Lung (tissue), 12 donors: ENCODE results near the gene LRRC52. TPM values are rescaled to one million over a fixed set of nuclear protein-coding genes. Genes with fewer than 3 reads are reported as not detected.

ENCODE experiments used
- ATAC-seq: fragments of 200-7000 bp; cut with Tn5 transposase; one replicate; pipeline ENCODE4 v1.9.1; 2020; ENCODE audit warnings: moderate number of reproducible peaks; ENCODE audit not compliant: insufficient read depth, low FRiP score
- DNase-seq, 3 donors: peaks; one replicate each; pipeline ENCODE4 v3.0.0-alpha.2; 2013 to 2017
- H3K27ac ChIP-seq, 2 donors: one replicate each; pipeline ENCODE4 v1.5.1; 2013; ENCODE audit warnings: mild to moderate bottlenecking in 2 of 2, moderate library complexity in 2 of 2, control low read depth in 1 of 2, inconsistent platforms in 1 of 2, low read depth in 1 of 2, low read length in 1 of 2
- H3K27me3 ChIP-seq, 3 donors: one replicate each; pipeline ENCODE4 v1.5.1; 2013; ENCODE audit warnings: low read length in 2 of 3; ENCODE audit not compliant: control insufficient read depth in 3 of 3, insufficient read depth in 3 of 3
- H3K36me3 ChIP-seq, 4 donors: one replicate each; pipeline ENCODE4 v1.5.1; 2013; ENCODE audit warnings: low read length in 4 of 4, mild to moderate bottlenecking in 1 of 4, moderate library complexity in 1 of 4; ENCODE audit not compliant: control insufficient read depth in 4 of 4, insufficient read depth in 4 of 4
- H3K4me1 ChIP-seq, 5 donors: one replicate each; pipeline ENCODE4 v1.5.1; 2013; ENCODE audit warnings: low read length in 5 of 5, mild to moderate bottlenecking in 2 of 5, moderate library complexity in 1 of 5; ENCODE audit not compliant: control insufficient read depth in 5 of 5, insufficient read depth in 5 of 5
- H3K4me3 ChIP-seq: one replicate; pipeline ENCODE4 v1.5.1; 2013; ENCODE audit warnings: mild to moderate bottlenecking, control low read depth, moderate library complexity
- H3K9ac ChIP-seq, 2 donors: one replicate each; pipeline ENCODE4 v1.5.1; 2013; ENCODE audit warnings: low read length in 2 of 2, control low read depth in 1 of 2; ENCODE audit not compliant: insufficient read depth in 1 of 2
- H3K9me3 ChIP-seq, 4 donors: one replicate each; pipeline ENCODE4 v1.5.1; 2013; ENCODE audit warnings: low read length in 3 of 4, mild to moderate bottlenecking in 1 of 4, moderate library complexity in 1 of 4; ENCODE audit not compliant: control insufficient read depth in 4 of 4, insufficient read depth in 3 of 4
- CTCF ChIP-seq: IDR thresholded peaks from 2 replicates; pipeline ENCODE4 v1.5.1; 2012; ENCODE audit warnings: mild to moderate bottlenecking; ENCODE audit errors: control extremely low read depth, extremely low read depth
- WGBS, 2 donors: extraction: QIAGEN DNeasy Blood & Tissue Kit; methylation state at CpG; one replicate each; pipeline ENCODE4 v1.1.7; 2013; 5-methylcytosine and 5-hydroxymethylcytosine counted together
- polyA plus RNA-seq, 2 donors: library from polyadenylated mRNA; stranded (reverse); fragments of 200-250 nt; gene quantifications; one replicate each; pipeline ENCODE4 v1.2.1, GENCODE V29; 2013
- total RNA-seq, 2 donors: library from RNA; depleted of rRNA in 1 of 2; stranded (reverse); fragments of >200 nt in 1 of 2; gene quantifications; one replicate each; pipeline ENCODE4 v1.2.1, GENCODE V29; 2014 to 2021
- donor health status: control.
- donor health status: control.
- donor health status: Bipolar disorder and iron deficiency.
- donor health status: healthy.
- donor health status: DM: yes; HTN: yes; CAD: no.

The LRRC52 gene
- total and polyA plus RNA-seq, 4 donors = 0.08 to 0.14 TPM; not detected in 2

DNA sequence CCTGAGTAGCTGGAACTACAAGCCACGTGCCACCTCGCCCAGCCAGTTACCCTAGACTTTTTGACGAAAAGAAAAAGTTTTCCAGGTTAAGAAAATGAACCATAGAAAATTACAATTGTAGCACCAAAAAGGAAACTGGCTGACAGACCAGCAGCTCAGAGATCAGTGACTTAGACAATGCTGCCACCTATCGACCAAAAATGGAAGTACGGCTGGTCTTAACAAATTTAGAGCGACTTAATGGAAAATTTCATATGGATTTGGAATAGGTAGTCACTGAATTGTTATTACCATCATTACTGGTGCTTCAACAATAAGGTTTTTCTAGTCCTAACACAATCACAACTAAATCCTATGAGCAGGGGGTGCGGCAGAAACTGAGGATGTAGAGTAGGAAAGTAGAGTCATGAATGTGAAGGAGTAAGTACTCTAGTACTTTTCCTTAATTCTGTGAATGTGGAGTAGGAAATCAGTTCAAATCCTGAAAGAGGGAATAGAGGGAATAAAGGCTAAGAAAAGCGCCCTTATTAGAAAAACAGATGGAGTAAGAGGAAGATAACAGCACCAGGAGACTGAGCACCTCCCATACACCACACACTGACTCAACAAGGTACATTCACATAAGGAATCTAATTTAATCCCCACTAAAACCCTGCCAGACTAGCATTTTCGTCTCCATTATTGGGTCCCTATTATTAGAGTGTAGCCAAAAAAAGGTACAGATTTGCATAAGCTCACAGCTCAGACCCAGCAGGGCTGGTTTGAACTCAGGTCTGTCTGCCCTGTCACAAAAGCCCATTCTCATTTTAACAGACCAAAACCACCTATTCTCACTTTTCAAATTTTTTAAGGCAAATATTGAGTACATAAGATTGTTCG lies 49.4 kb downstream of the LRRC52 start:
- ATAC-seq (no peak), DNase-seq (peak; percentile 82 to 90 (median 89))
- Histone ChIP-seq H3K9me3 (no peaks in the 10 kb centered on the region), H3K36me3 (no peaks in the 10 kb centered on the region), H3K9ac (no peak overlapping the region), H3K4me1 (peaks cover 0 to 10% (median 0%) of the 10 kb centered on the region in 5 donors), H3K27ac (no peak overlapping the region), H3K27me3 (peaks cover 0 to 4% (median 0%) of the 10 kb centered on the region in 3 donors), H3K4me3 (no peak overlapping the region)
- peak; percentile 94 for TF ChIP-seq CTCF
- 0 to 5% methylated on average over 10 of the region's 10 CpGs for WGBS, 2 donors

DNA sequence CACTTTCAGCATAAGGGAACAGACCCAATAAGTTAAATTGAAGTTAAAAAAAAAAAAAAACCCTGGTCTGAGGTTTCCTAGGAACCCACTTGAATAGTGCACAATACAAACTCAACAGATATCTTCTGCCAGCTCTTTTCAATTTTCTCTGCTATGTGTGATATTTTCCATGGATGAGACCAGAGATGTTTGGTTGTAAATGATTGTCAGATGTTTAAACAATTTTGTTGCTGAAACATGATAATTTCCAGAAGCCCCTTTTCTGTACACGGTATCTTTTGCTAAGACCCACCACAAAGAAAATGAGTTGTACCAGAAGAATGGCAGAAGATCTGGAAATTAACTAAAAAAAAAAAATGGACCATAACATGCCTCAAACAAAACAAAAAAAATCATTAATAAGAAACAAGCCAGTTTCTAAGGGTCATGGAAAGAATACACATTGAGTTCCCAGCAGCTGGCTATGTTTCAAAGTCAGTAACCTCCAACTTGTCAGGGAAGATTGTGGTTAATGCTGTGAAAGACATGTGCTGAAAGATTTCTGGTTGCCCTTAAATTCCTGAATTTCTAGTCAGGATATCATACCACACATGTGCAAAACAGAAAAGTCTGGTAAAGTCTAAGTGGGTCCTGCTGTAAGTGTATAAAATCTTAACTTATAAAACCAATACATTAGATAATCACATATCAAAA lies 51.6 kb downstream of the LRRC52 start:
- Histone ChIP-seq H3K36me3 (no peaks in the 10 kb centered on the region), H3K4me1 (peaks cover 0 to 17% (median 0%) of the 10 kb centered on the region in 5 donors), H3K27me3 (peaks cover 0 to 4% (median 0%) of the 10 kb centered on the region in 3 donors), H3K9ac (no peak overlapping the region), H3K9me3 (no peaks in the 10 kb centered on the region), H3K4me3 (no peak overlapping the region), H3K27ac (no peak overlapping the region)
- ATAC-seq (no peak), DNase-seq (peak in 2 of 3 donors; percentile 45 to 49)
- no peak for TF ChIP-seq CTCF
- 73 to 87% methylated on average over 1 of the region's 1 CpG for WGBS, 2 donors

DNA sequence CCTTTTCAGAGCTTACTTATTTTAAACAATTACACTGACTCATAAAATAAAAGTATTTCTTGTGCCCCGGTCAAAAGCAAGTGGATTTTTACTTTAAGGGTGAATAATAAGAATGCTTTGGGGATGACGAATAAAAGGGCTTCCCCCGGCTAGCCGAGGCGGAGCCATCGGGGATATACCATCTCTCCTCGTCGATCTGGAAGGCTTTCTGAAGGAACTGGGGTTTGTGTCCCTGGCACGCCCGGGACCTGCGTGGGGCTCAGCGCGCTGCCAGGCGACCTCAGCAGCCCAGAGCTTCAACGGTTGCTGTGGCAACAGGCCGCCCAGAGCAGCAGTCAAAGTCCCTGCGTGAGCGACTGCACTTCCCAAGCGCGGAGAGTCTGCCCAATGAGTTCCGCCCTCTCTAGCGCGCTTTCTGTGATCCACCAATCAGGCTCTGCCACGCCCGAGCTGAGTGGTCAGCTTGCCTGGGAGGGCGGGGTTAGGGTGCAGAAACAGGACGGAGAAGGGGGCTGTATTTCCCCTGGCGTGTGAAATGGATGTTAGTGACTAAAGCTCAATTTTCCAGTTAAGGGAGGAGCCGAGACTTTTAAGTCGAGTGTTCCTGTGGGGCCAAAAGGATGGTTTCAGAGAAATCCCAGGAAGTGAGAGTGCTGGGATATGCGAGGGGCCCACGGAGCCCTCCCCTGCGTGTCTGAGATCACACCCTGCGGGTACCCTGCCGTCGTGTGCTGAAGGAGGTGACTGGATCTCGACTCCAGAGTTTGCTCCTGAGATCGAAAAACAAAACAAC lies 54.3 kb downstream of the LRRC52 start:
- ATAC-seq = peak; percentile 94
- peak overlapping the region; percentile 66 to 84 for H3K9ac ChIP-seq
- H3K4me3 ChIP-seq = peak overlapping the region; percentile 58
- 0% methylated on average over 34 to 38 of the region's 38 CpGs for WGBS, 2 donors
- no peak for TF ChIP-seq CTCF
- no peaks in the 10 kb centered on the region for H3K9me3 ChIP-seq
- peak overlapping the region; percentile 74 to 92 for H3K27ac ChIP-seq
- no peaks in the 10 kb centered on the region for H3K36me3 ChIP-seq
- peak; percentile 98 to 99 (median 98) for DNase-seq
- H3K4me1 ChIP-seq = peaks cover 0 to 17% (median 0%) of the 10 kb centered on the region in 5 donors
- peaks cover 0 to 4% (median 0%) of the 10 kb centered on the region in 3 donors for H3K27me3 ChIP-seq
